Measurements from ENCODE around the gene TMIGD3.

GRCh38 chr1:111471538-111471937 lies 31.9 kb downstream of the TMIGD3 start:
- TF ChIP-seq ZSCAN18 (tag by site-specific recombination; IDR thresholded peaks at IDR 0.05), result no peak
- TF ChIP-seq ZNF18 (tag by site-specific recombination; IDR thresholded peaks at IDR 0.05), result no peak
- TF ChIP-seq YY1 (tag by site-specific recombination; IDR thresholded peaks at IDR 0.05), result no peak
- no peak for TF ChIP-seq ZNF394 (tag by site-specific recombination; IDR thresholded peaks at IDR 0.05; ENCODE audit: borderline replicate concordance)
- TF ChIP-seq CTCF (tag by site-specific recombination; IDR thresholded peaks at IDR 0.05), result no peak
- TF ChIP-seq ZNF768 (tag by site-specific recombination; IDR thresholded peaks at IDR 0.05), result no peak
- TF ChIP-seq ZNF221 (tag by site-specific recombination; IDR thresholded peaks at IDR 0.05; ENCODE audit: borderline replicate concordance), result no peak
- no peak for TF ChIP-seq ZNF354C (tag by site-specific recombination; IDR thresholded peaks at IDR 0.05; ENCODE audit: borderline replicate concordance, low read depth)
- no peak for TF ChIP-seq PBX3 (CRISPR knock-in tag; IDR thresholded peaks at IDR 0.05)
- TF ChIP-seq KLF17 (tag by site-specific recombination; IDR thresholded peaks at IDR 0.05), result no peak
- TF ChIP-seq ZNF311 (tag by site-specific recombination; IDR thresholded peaks at IDR 0.05; ENCODE audit: borderline replicate concordance), result no peak
- TF ChIP-seq ZNF138 (tag by site-specific recombination; IDR thresholded peaks at IDR 0.05; ENCODE audit: borderline replicate concordance), result no peak
- TF ChIP-seq SP7 (tag by site-specific recombination; IDR thresholded peaks at IDR 0.05), result no peak

Data from HEK293 (cell line).